HG02610 (cell line): ENCODE results near the gene MCM5.
"Not testable (repeated sequence)": the region's sequence is repeated elsewhere in the genome, so short reads cannot be mapped to it uniquely, and the experiment has no call there.

Experiments used
- ATAC-seq: cut with Tn5 transposase; IDR thresholded peaks from one replicate; pipeline ENCODE4 v1.9.1; 2021; ENCODE audit warnings: mild to moderate bottlenecking, moderate library complexity; ENCODE audit not compliant: unreplicated experiment

MCM5 gene

GRCh38 chr22:35450824-35451569 lies 51.1 kb downstream of the MCM5 start:
- ATAC-seq = no peak

- ATAC-seq = no peak
Measured at GRCh38 chr22:35451592-35451991, 51.7 kb downstream of the MCM5 start.

GRCh38 chr22:35452351-35452781 lies 52.4 kb downstream of the MCM5 start:
- no peak for ATAC-seq

GRCh38 chr22:35452810-35453743 lies 53.1 kb downstream of the MCM5 start:
- no peak for ATAC-seq

GRCh38 chr22:35454416-35455054 lies 54.6 kb downstream of the MCM5 start:
- ATAC-seq = no peak

GRCh38 chr22:35455529-35455928 lies 55.6 kb downstream of the MCM5 start:
- no peak for ATAC-seq

GRCh38 chr22:35456757-35457156 lies 56.8 kb downstream of the MCM5 start:
- no peak for ATAC-seq

GRCh38 chr22:35457729-35458546 lies 58.0 kb downstream of the MCM5 start:
- ATAC-seq = no peak

GRCh38 chr22:35458547-35459422 lies 58.8 kb downstream of the MCM5 start:
- no peak for ATAC-seq

GRCh38 chr22:35459423-35459894 lies 59.5 kb downstream of the MCM5 start:
- no peak for ATAC-seq

- ATAC-seq = not testable (repeated sequence)
Measured at GRCh38 chr22:35459976-35460375, 60.0 kb downstream of the MCM5 start.

GRCh38 chr22:35460688-35461087 lies 60.7 kb downstream of the MCM5 start:
- ATAC-seq = no peak

GRCh38 chr22:35462498-35463230 lies 62.7 kb downstream of the MCM5 start:
- ATAC-seq = no peak

GRCh38 chr22:35463231-35463933 lies 63.4 kb downstream of the MCM5 start:
- no peak for ATAC-seq

- ATAC-seq = no peak
Measured at GRCh38 chr22:35464399-35464798, 64.5 kb downstream of the MCM5 start.

GRCh38 chr22:35465109-35465701 lies 65.3 kb downstream of the MCM5 start:
- ATAC-seq = no peak

GRCh38 chr22:35467681-35468434 lies 67.9 kb downstream of the MCM5 start:
- ATAC-seq = no peak
